Measurements from ENCODE around the gene H2AZ2. TPM values are rescaled to one million over a fixed set of nuclear protein-coding genes. Genes with fewer than 3 reads are reported as not detected.
"Not testable (repeated sequence)": the region's sequence is repeated elsewhere in the genome, so short reads cannot be mapped to it uniquely, and the experiment has no call there.

The H2AZ2 gene
- total RNA-seq, 4 donors from 2014 or later, result 55.1 to 85.2 (median 75.7) TPM

DNA sequence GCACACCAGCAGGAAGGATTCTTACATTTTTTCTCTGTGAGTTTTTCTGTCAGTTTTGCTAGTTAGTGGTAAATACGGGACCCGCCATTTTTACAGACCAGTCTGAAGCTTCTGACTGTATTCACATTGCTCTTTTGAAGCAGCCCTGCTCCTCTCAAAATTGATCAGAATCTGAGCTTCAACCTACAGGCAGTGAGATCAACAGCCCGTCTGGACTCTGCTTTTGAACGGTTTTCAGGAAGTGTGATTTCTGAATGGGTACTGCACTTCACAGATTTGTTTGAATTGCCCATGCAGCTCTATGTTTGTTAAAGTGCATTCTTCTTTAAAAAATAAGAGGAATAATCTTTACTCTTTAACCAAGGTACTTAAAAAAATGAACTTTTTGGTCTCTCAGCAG, 28.5 kb upstream of the H2AZ2 start:
- 77% methylated on average over 4 of the region's 4 CpGs for WGBS
- H3K36me3 ChIP-seq, result no peaks in the 10 kb centered on the region
- no peak overlapping the region for H3K4me3 ChIP-seq
- H3K27me3 ChIP-seq, result no peaks in the 10 kb centered on the region
- H3K27ac ChIP-seq, result no peak overlapping the region
- no peak for TF ChIP-seq EP300 (IDR thresholded peaks at IDR 0.05)
- TF ChIP-seq, protein P1, sequence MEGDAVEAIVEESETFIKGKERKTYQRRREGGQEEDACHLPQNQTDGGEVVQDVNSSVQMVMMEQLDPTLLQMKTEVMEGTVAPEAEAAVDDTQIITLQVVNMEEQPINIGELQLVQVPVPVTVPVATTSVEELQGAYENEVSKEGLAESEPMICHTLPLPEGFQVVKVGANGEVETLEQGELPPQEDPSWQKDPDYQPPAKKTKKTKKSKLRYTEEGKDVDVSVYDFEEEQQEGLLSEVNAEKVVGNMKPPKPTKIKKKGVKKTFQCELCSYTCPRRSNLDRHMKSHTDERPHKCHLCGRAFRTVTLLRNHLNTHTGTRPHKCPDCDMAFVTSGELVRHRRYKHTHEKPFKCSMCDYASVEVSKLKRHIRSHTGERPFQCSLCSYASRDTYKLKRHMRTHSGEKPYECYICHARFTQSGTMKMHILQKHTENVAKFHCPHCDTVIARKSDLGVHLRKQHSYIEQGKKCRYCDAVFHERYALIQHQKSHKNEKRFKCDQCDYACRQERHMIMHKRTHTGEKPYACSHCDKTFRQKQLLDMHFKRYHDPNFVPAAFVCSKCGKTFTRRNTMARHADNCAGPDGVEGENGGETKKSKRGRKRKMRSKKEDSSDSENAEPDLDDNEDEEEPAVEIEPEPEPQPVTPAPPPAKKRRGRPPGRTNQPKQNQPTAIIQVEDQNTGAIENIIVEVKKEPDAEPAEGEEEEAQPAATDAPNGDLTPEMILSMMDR (IDR thresholded peaks at IDR 0.05), result no peak
- TF ChIP-seq POLR2A (IDR thresholded peaks at IDR 0.05), result no peak
- peaks cover 22% of the 10 kb centered on the region for H3K4me1 ChIP-seq
- DNase-seq (ENCODE audit: low spot score in 2 of 2), result no peak
- no peaks in the 10 kb centered on the region for H3K9me3 ChIP-seq

DNA sequence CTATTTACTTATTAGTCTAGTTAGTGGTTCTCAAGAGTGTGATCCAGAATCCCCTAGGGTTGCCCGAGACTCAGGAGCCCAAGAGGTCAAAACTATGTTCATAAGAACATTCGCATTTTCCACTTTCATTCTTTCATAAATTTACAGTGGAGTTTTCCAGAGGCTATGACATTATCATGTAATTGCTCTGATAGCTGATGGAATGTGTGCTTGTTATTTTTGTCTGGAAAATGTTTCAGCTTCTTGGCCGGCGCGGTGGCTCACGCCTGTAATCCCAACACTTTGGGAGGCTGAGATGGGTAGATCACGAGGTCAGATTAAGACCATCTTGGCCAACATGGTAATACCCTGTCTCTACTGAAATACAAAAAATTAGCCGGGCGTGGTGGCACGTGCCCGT, 27.4 kb upstream of the H2AZ2 start:
- H3K4me1 ChIP-seq, result peaks cover 10% of the 10 kb centered on the region
- H3K27me3 ChIP-seq, result no peaks in the 10 kb centered on the region
- no peaks in the 10 kb centered on the region for H3K36me3 ChIP-seq
- no peaks in the 10 kb centered on the region for H3K9me3 ChIP-seq
- DNase-seq (ENCODE audit: low spot score in 2 of 2), result no peak
- TF ChIP-seq POLR2AphosphoS5 (IDR thresholded peaks at IDR 0.05) (no peak), POLR2A (IDR thresholded peaks at IDR 0.05) (no peak)
- 94% methylated on average over 11 of the region's 11 CpGs for WGBS
- H3K27ac ChIP-seq, result no peak overlapping the region
- no peak overlapping the region for H3K4me3 ChIP-seq

DNA sequence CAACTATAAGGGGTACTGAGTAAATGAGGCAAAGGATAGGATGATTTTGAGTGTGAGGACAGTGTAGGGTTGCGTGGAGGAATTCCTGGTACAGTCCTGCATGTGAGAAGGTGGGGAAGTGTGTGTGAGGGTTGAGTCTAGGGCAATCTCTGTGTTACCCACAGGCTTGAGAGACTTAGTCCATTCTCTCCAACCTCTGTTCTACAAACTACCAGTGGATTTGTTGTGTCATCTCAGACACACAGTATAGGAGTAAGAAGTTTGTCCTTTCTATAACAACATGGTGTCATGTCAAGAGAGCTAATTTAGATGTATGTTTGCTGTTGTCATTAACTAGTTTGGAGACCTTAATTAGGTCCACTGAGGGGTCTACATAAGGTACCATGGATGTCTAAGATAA, 24.9 kb upstream of the H2AZ2 start:
- H3K36me3 ChIP-seq, result no peaks in the 10 kb centered on the region
- H3K4me3 ChIP-seq, result no peak overlapping the region
- whole genome bisulfite sequencing, result 88% methylated on average over 1 of the region's 1 CpG
- no peaks in the 10 kb centered on the region for H3K4me1 ChIP-seq
- H3K27ac ChIP-seq, result no peak overlapping the region
- no peak for DNase-seq (ENCODE audit: low spot score in 2 of 2)
- no peaks in the 10 kb centered on the region for H3K27me3 ChIP-seq
- no peaks in the 10 kb centered on the region for H3K9me3 ChIP-seq
- TF ChIP-seq POLR2AphosphoS5 (IDR thresholded peaks at IDR 0.05), result no peak
- no peak for TF ChIP-seq EP300 (IDR thresholded peaks at IDR 0.05)
- TF ChIP-seq, protein P1 (IDR thresholded peaks at IDR 0.05), result no peak
- TF ChIP-seq POLR2A (IDR thresholded peaks at IDR 0.05), result no peak

DNA sequence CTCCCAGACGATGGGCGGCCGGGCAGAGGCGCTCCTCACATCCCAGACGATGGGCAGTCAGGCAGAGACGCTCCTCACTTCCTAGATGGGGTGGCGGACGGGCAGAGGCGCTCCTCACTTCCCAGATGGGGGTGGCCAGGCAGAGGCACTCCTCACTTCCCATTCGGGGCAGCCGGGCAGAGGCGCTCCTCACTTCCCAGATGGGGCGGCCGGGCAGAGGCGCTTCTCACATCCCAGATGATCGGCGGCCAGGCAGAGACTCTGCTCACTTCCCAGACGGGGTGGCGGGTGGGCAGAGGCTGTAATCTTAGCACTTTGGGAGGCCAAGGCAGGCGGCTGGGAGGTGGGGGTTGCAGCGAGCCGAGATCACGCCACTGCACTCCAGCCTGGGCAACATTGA, 24.0 kb upstream of the H2AZ2 start:
- H3K9me3 ChIP-seq; DNase-seq (ENCODE audit: low spot score in 2 of 2); H3K36me3 ChIP-seq; H3K27ac ChIP-seq; H3K27me3 ChIP-seq; H3K4me3 ChIP-seq; H3K4me1 ChIP-seq: not testable (repeated sequence)
- WGBS, result 96% methylated on average over 4 of the region's 23 CpGs

DNA sequence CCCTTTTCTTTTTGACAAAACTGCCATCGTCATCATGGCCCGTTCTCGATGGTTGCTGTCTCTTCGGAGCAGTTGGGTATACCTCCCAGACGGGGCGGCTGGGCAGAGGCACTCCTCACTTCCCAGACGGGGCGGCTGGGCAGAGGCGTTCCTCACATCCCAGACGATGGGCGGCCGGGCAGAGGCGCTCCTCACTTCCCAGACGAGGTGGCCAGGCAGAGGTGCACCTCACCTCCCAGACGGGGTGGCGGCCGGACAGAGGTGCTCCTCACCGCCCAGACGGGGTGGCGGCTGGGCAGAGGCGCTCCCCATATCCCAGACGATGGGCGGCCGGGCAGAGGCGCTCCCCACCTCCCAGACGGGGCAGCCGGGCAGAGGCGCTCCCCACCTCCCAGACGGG, 22.9 kb upstream of the H2AZ2 start:
- not testable (repeated sequence) for H3K4me1 ChIP-seq; H3K27me3 ChIP-seq; H3K36me3 ChIP-seq; H3K27ac ChIP-seq; H3K4me3 ChIP-seq; H3K9me3 ChIP-seq; DNase-seq (ENCODE audit: low spot score in 2 of 2)
- 93% methylated on average over 12 of the region's 29 CpGs for WGBS

DNA sequence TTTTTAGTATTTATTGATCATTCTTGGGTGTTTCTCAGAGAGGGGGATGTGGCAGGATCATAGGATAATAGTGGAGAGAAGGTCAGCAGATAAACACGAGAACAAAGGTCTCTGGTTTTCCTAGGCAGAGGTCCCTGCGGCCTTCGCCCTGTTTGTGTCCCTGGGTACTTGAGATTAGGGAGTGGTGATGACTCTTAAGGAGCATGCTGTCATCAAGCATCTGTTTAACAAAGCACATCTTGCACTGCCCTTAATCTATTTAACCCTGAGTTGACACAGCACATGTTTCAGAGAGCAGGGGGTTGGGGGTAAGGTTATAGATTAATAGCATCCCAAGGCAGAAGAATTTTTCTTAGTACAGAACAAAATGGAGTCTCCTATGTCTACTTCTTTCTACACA, 22.4 kb upstream of the H2AZ2 start:
- not testable (repeated sequence) for H3K27me3 ChIP-seq; H3K4me1 ChIP-seq; H3K9me3 ChIP-seq; H3K4me3 ChIP-seq; DNase-seq (ENCODE audit: low spot score in 2 of 2); H3K27ac ChIP-seq; H3K36me3 ChIP-seq
- 82% methylated on average over 3 of the region's 3 CpGs for WGBS

DNA sequence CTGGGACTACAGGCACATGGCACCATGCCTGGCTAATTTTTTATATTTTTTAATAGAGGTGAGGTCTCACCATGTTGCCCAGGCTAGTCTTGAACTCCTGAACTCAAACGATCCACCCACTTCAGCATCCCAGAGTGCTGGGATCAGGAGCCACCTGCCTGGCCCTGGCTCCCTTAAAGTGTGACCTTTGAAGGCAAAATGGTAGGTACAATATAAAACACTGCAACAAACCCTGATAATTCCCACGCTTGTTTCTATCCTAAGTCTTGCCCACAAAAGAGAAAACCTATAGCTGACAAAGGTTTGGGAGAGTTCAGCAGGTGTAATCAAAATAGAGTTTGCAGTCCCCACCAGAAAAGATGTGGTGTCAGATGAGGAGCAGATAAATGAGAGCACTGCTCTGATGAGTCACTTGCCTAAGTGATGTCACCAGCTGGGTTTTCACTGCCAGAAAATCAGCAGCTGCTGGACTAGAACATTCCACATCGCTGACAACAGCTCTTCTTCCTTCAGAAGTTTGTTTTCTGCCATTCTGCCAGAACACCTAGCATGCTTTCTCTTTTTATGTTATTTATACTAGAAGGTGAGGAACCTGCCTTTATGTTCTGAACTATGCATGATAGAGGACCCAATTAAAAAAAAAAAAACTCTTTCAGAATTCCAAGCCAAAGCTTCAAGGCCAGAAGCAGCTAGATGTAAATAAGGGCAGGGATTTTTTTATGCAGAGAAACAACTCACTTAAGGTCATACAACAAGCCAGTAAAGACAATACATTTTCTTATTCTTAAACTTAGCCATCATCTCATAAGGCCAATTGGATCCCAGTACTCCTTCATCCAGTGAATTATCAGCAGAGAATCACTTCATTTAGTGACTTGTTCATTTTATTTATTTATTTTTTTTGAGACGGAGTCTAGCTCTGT, 19.4 kb upstream of the H2AZ2 start:
- 51% methylated on average over 4 of the region's 4 CpGs for WGBS
- TF ChIP-seq POLR2AphosphoS5 (IDR thresholded peaks at IDR 0.05), result no peak
- TF ChIP-seq, protein P1 (IDR thresholded peaks at IDR 0.05), result no peak
- TF ChIP-seq POLR2A (IDR thresholded peaks at IDR 0.05), result no peak
- TF ChIP-seq EP300 (IDR thresholded peaks at IDR 0.05), result no peak
- peaks cover 10% of the 10 kb centered on the region for H3K4me1 ChIP-seq
- no peak for DNase-seq (ENCODE audit: low spot score in 2 of 2)
- no peak overlapping the region for H3K27ac ChIP-seq
- H3K9me3 ChIP-seq, result no peaks in the 10 kb centered on the region
- no peaks in the 10 kb centered on the region for H3K36me3 ChIP-seq
- H3K27me3 ChIP-seq, result no peaks in the 10 kb centered on the region
- H3K4me3 ChIP-seq, result no peak overlapping the region

DNA sequence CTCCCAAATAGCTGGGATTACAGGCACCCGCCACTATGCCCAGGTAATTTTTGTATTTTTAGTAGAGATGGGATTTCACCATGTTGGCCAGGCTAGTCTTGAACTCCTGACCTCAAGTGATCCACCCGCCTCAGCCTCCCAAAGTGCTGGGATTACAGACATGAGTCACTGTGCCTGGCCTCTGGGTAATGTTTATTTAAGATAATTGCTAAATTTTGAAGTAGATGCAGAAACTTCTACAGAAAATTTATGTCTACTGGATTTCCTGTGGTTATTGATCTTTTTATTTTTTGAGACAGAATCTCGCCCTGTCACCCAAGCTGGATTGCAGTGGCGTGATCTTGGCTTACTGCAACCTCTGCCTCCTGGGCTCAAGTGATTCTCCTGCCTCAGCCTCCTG, 14.1 kb upstream of the H2AZ2 start:
- H3K27me3 ChIP-seq; H3K27ac ChIP-seq; H3K9me3 ChIP-seq; H3K36me3 ChIP-seq; DNase-seq (ENCODE audit: low spot score in 2 of 2); H3K4me3 ChIP-seq; H3K4me1 ChIP-seq: not testable (repeated sequence)
- 72% methylated on average over 4 of the region's 4 CpGs for WGBS

Measured in suprapubic skin (tissue), 4 donors.